Chondrocyte (in vitro differentiated cells): Measurements from ENCODE around the gene PARD3B. TPM values are rescaled to one million over a fixed set of nuclear protein-coding genes. Genes with fewer than 3 reads are reported as not detected.

ENCODE experiments used
- DNase-seq: peaks from one replicate; pipeline ENCODE4 v3.0.0; 2021; ENCODE audit warnings: mixed read lengths, low spot score
- H3K27ac Mint-ChIP-seq: one replicate; pipeline ENCODE4 v1.8.0; 2021; ENCODE audit warnings: mild to moderate bottlenecking, moderate library complexity, mixed read lengths; ENCODE audit not compliant: unreplicated experiment
- H3K27me3 Mint-ChIP-seq: 2 replicates; pipeline ENCODE4 v1.8.0; 2021; ENCODE audit warnings: low read depth, mixed read lengths
- H3K36me3 Mint-ChIP-seq: 2 replicates; pipeline ENCODE4 v1.8.0; 2021; ENCODE audit warnings: low read depth, mixed read lengths
- H3K4me1 Mint-ChIP-seq: 2 replicates; pipeline ENCODE4 v1.8.0; 2021; ENCODE audit warnings: low read depth, mild to moderate bottlenecking, mixed read lengths
- H3K4me3 Mint-ChIP-seq: one replicate; pipeline ENCODE4 v1.8.0; 2021; ENCODE audit warnings: mild to moderate bottlenecking, moderate library complexity, mixed read lengths; ENCODE audit not compliant: unreplicated experiment
- H3K9me3 Mint-ChIP-seq: 2 replicates; pipeline ENCODE4 v1.8.0; 2021; ENCODE audit warnings: low read depth, mixed read lengths
- total RNA-seq: library from RNA; stranded (reverse); gene quantifications from 3 replicates; pipeline ENCODE4 v1.2.1, GENCODE V29; 2021
- TF ChIP-seq, protein P1 (sequence below): fragments of 200-600 bp; sonication (generic); IDR thresholded peaks from 2 replicates; pipeline ENCODE4 v1.5.0; 2021; ENCODE audit warnings: antibody characterized with exemption, mild to moderate bottlenecking, moderate library complexity

PARD3B gene
- total RNA-seq, 1 donor from 2014 or later, result 24.9 TPM

DNA sequence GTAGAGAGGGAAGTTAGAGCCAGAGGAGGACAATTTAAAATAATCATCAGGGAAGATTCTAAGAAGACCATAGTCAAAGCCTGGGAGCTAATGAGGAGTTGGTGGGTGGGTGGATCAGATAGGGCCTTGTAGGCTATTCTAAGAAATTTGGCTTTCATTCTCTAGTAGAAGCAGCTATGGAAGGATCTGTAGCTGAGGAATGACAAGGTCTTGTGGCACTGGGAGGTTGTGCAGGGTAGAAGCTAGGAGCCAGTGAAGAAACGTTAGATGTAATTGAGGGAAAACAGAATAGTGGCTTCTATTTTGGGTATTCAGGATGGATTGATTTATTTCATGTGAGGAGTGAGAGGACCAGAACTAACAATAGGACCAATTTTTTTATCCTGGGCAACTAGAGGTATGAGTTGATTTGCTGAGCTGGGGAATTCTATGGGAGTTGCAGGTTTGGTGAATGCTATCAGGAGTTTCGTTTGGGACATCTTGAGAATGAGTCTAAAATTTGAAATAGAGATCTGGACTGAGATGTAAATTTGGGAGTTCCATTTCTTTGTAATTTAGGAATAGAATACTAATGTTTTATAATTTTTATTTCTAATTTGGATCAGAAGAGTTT lies 371.9 kb downstream of the PARD3B start:
- no peaks in the 10 kb centered on the region for H3K9me3 Mint-ChIP-seq
- H3K27ac Mint-ChIP-seq, result no peak overlapping the region
- H3K36me3 Mint-ChIP-seq, result no peaks in the 10 kb centered on the region
- TF ChIP-seq, protein P1, sequence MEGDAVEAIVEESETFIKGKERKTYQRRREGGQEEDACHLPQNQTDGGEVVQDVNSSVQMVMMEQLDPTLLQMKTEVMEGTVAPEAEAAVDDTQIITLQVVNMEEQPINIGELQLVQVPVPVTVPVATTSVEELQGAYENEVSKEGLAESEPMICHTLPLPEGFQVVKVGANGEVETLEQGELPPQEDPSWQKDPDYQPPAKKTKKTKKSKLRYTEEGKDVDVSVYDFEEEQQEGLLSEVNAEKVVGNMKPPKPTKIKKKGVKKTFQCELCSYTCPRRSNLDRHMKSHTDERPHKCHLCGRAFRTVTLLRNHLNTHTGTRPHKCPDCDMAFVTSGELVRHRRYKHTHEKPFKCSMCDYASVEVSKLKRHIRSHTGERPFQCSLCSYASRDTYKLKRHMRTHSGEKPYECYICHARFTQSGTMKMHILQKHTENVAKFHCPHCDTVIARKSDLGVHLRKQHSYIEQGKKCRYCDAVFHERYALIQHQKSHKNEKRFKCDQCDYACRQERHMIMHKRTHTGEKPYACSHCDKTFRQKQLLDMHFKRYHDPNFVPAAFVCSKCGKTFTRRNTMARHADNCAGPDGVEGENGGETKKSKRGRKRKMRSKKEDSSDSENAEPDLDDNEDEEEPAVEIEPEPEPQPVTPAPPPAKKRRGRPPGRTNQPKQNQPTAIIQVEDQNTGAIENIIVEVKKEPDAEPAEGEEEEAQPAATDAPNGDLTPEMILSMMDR, result no peak
- no peaks in the 10 kb centered on the region for H3K4me1 Mint-ChIP-seq
- no peak overlapping the region for H3K4me3 Mint-ChIP-seq
- no peaks in the 10 kb centered on the region for H3K27me3 Mint-ChIP-seq
- no peak for DNase-seq

GRCh38 chr2:204920776-204921175 lies 375.5 kb downstream of the PARD3B start:
- H3K9me3 Mint-ChIP-seq, result no peaks in the 10 kb centered on the region
- DNase-seq, result no peak
- H3K36me3 Mint-ChIP-seq, result no peaks in the 10 kb centered on the region
- no peaks in the 10 kb centered on the region for H3K27me3 Mint-ChIP-seq
- TF ChIP-seq, protein P1, result no peak
- no peak overlapping the region for H3K4me3 Mint-ChIP-seq
- H3K4me1 Mint-ChIP-seq, result no peaks in the 10 kb centered on the region
- no peak overlapping the region for H3K27ac Mint-ChIP-seq

GRCh38 chr2:204923957-204924356 lies 378.7 kb downstream of the PARD3B start:
- Mint-ChIP-seq H3K27ac (no peak overlapping the region), H3K27me3 (no peaks in the 10 kb centered on the region), H3K4me1 (no peaks in the 10 kb centered on the region), H3K4me3 (no peak overlapping the region), H3K36me3 (no peaks in the 10 kb centered on the region), H3K9me3 (no peaks in the 10 kb centered on the region)
- TF ChIP-seq, protein P1, result no peak
- DNase-seq, result no peak

- no peak for DNase-seq
- Mint-ChIP-seq H3K36me3 (no peaks in the 10 kb centered on the region), H3K27me3 (no peaks in the 10 kb centered on the region), H3K27ac (no peak overlapping the region), H3K4me1 (no peaks in the 10 kb centered on the region), H3K4me3 (no peak overlapping the region), H3K9me3 (no peaks in the 10 kb centered on the region)
- TF ChIP-seq, protein P1, result no peak
These were observed 386.3 kb downstream of the PARD3B start for GRCh38 chr2:204931562-204931961.

DNA sequence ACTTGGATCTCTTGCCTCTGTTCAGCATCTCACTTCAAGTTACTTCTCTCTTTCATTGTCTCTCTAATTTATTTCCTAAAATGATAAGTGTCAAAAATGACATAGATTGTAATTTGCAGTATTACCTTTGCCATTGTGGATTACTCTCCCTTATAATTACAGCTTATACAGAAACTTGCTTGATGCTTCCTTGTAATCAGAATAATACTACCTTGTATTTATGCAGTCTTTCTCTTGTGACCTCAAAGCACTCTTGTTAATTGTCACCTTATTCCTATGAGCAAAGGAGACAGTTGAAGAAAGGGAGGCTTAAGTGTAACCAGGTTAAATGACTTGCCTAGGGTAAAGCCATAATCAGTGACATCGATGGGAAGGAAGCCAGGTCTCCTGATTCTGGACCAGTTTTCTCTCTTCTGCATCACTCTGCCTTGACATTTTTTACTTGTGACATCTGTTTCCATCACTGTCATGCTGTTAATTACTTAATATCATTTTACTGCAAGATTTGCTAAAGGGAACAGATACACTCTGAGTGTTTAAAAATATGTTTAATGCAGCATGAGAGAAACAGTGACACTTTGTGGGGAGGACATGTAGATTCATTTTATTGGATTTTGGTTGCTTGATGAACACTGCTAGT lies 388.6 kb downstream of the PARD3B start:
- Mint-ChIP-seq H3K27me3 (no peaks in the 10 kb centered on the region), H3K4me3 (no peak overlapping the region), H3K9me3 (no peaks in the 10 kb centered on the region), H3K4me1 (no peaks in the 10 kb centered on the region), H3K27ac (no peak overlapping the region), H3K36me3 (no peaks in the 10 kb centered on the region)
- DNase-seq, result no peak
- TF ChIP-seq, protein P1, result no peak
